ENCODE measurements around the gene LSAMP. TPM values are rescaled to one million over a fixed set of nuclear protein-coding genes. Genes with fewer than 3 reads are reported as not detected.

The LSAMP gene
- total RNA-seq, 1 donor from 2014 or later = 3.7 TPM

GRCh38 chr3:115977866-115978265 lies 467.4 kb downstream of the LSAMP start:
- Histone ChIP-seq H3K27me3 (ENCODE audit: control insufficient read depth in 3 of 3, insufficient read depth in 3 of 3, low read length in 3 of 3) (no peaks in the 10 kb centered on the region), H3K36me3 (ENCODE audit: control insufficient read depth in 3 of 3, insufficient read depth in 3 of 3, low read length in 3 of 3) (no peaks in the 10 kb centered on the region), H3K27ac (ENCODE audit: low read depth, low read length) (no peak overlapping the region), H3K4me1 (ENCODE audit: control insufficient read depth in 3 of 3, insufficient read depth in 3 of 3, low read length in 3 of 3) (no peaks in the 10 kb centered on the region), H3K9ac (ENCODE audit: low read depth in 1 of 3, low read length in 3 of 3) (no peak overlapping the region), H3K9me3 (ENCODE audit: control insufficient read depth in 3 of 3, low read length in 3 of 3) (no peaks in the 10 kb centered on the region), H3K4me3 (ENCODE audit: low read length in 3 of 3) (no peak overlapping the region)

DNA sequence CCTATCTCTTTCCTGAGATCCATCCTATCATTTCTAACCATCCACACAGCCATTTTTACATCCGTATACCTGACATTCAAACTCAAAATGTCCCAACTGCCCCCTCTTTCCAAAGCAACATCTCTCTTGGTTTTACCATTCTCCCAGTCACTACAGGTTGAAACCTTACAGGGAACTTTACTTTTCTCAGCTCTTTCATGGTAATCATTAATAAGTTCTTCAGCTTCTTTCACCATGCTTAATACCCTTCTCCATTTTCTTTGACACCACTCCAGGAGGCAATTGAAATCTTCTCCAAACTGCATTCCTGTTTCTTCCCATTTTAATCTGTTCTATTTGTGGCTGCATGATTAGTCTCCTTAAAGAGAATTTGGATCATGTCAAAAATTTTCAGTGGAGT lies 469.5 kb downstream of the LSAMP start:
- no peaks in the 10 kb centered on the region for H3K9me3 ChIP-seq (ENCODE audit: control insufficient read depth in 3 of 3, low read length in 3 of 3)
- H3K36me3 ChIP-seq (ENCODE audit: control insufficient read depth in 3 of 3, insufficient read depth in 3 of 3, low read length in 3 of 3) = no peaks in the 10 kb centered on the region
- no peak overlapping the region for H3K4me3 ChIP-seq (ENCODE audit: low read length in 3 of 3)

GRCh38 chr3:115975353-115975752 lies 469.9 kb downstream of the LSAMP start:
- H3K4me1 ChIP-seq (ENCODE audit: control insufficient read depth in 3 of 3, insufficient read depth in 3 of 3, low read length in 3 of 3) = no peaks in the 10 kb centered on the region
- no peaks in the 10 kb centered on the region for H3K9me3 ChIP-seq (ENCODE audit: control insufficient read depth in 3 of 3, low read length in 3 of 3)
- no peak overlapping the region for H3K4me3 ChIP-seq (ENCODE audit: low read length in 3 of 3)
- H3K27ac ChIP-seq (ENCODE audit: low read depth, low read length) = no peak overlapping the region
- H3K36me3 ChIP-seq (ENCODE audit: control insufficient read depth in 3 of 3, insufficient read depth in 3 of 3, low read length in 3 of 3) = no peaks in the 10 kb centered on the region
- no peaks in the 10 kb centered on the region for H3K27me3 ChIP-seq (ENCODE audit: control insufficient read depth in 3 of 3, insufficient read depth in 3 of 3, low read length in 3 of 3)
- H3K9ac ChIP-seq (ENCODE audit: low read depth in 1 of 3, low read length in 3 of 3) = no peak overlapping the region

More for the DNA sequence above, 469.5 kb downstream of the LSAMP start:
- no peak overlapping the region for H3K27ac ChIP-seq (ENCODE audit: low read depth, low read length)
- H3K4me1 ChIP-seq (ENCODE audit: control insufficient read depth in 3 of 3, insufficient read depth in 3 of 3, low read length in 3 of 3) = no peaks in the 10 kb centered on the region
- no peaks in the 10 kb centered on the region for H3K27me3 ChIP-seq (ENCODE audit: control insufficient read depth in 3 of 3, insufficient read depth in 3 of 3, low read length in 3 of 3)
- no peak overlapping the region for H3K9ac ChIP-seq (ENCODE audit: low read depth in 1 of 3, low read length in 3 of 3)

DNA sequence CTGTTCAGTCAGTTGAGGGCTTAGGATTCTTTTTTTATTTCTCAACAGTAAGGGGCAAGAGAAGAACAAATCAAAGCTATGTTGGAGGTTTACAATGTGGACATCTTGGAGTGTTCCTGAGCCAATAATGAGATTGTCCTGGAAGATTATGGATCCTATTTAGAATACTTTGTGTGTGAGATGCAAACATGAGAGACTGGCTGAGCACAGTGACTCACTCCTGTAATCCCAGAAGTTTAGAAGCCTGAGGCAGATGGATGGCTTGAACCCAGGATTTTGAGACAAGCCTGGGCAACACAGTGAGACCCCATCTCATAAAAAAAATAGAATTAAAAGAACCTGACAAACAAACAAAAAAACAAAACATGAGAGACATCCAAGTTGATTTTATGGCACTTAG lies 470.3 kb downstream of the LSAMP start:
- Histone ChIP-seq H3K36me3 (ENCODE audit: control insufficient read depth in 3 of 3, insufficient read depth in 3 of 3, low read length in 3 of 3) (no peaks in the 10 kb centered on the region), H3K9ac (ENCODE audit: low read depth in 1 of 3, low read length in 3 of 3) (no peak overlapping the region), H3K4me1 (ENCODE audit: control insufficient read depth in 3 of 3, insufficient read depth in 3 of 3, low read length in 3 of 3) (no peaks in the 10 kb centered on the region), H3K27ac (ENCODE audit: low read depth, low read length) (no peak overlapping the region), H3K27me3 (ENCODE audit: control insufficient read depth in 3 of 3, insufficient read depth in 3 of 3, low read length in 3 of 3) (no peaks in the 10 kb centered on the region), H3K9me3 (ENCODE audit: control insufficient read depth in 3 of 3, low read length in 3 of 3) (no peaks in the 10 kb centered on the region), H3K4me3 (ENCODE audit: low read length in 3 of 3) (no peak overlapping the region)

- H3K4me1 ChIP-seq (ENCODE audit: control insufficient read depth in 3 of 3, insufficient read depth in 3 of 3, low read length in 3 of 3) = no peaks in the 10 kb centered on the region
- H3K9ac ChIP-seq (ENCODE audit: low read depth in 1 of 3, low read length in 3 of 3) = no peak overlapping the region
- no peaks in the 10 kb centered on the region for H3K36me3 ChIP-seq (ENCODE audit: control insufficient read depth in 3 of 3, insufficient read depth in 3 of 3, low read length in 3 of 3)
- H3K9me3 ChIP-seq (ENCODE audit: control insufficient read depth in 3 of 3, low read length in 3 of 3) = no peaks in the 10 kb centered on the region
- H3K4me3 ChIP-seq (ENCODE audit: low read length in 3 of 3) = no peak overlapping the region
- H3K27me3 ChIP-seq (ENCODE audit: control insufficient read depth in 3 of 3, insufficient read depth in 3 of 3, low read length in 3 of 3) = no peaks in the 10 kb centered on the region
- H3K27ac ChIP-seq (ENCODE audit: low read depth, low read length) = no peak overlapping the region
These were observed 476.4 kb downstream of the LSAMP start for GRCh38 chr3:115968871-115969270.

DNA sequence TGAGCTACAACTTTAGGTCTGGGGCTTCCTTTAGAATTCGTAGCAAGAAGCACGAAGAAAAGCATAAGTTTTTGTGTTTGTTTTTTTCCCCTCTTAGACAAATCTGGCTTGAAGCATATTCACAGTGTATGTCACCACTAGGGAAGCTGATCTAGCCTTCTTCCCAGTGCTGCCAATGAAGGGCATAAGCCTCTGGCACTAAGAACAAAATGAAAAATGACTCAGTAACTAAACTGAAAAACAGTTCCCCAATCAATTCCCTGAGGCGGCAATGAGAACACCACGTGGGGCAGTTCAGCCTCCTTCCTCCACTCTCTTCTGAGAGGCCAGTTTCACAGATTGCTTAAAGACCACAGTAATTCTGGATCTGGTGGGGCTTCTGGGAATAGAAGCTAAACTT lies 483.9 kb downstream of the LSAMP start:
- Histone ChIP-seq H3K27ac (ENCODE audit: low read depth, low read length) (no peak overlapping the region), H3K27me3 (ENCODE audit: control insufficient read depth in 3 of 3, insufficient read depth in 3 of 3, low read length in 3 of 3) (no peaks in the 10 kb centered on the region), H3K9me3 (ENCODE audit: control insufficient read depth in 3 of 3, low read length in 3 of 3) (no peaks in the 10 kb centered on the region), H3K4me3 (ENCODE audit: low read length in 3 of 3) (no peak overlapping the region), H3K36me3 (ENCODE audit: control insufficient read depth in 3 of 3, insufficient read depth in 3 of 3, low read length in 3 of 3) (no peaks in the 10 kb centered on the region), H3K9ac (ENCODE audit: low read depth in 1 of 3, low read length in 3 of 3) (no peak overlapping the region), H3K4me1 (ENCODE audit: control insufficient read depth in 3 of 3, insufficient read depth in 3 of 3, low read length in 3 of 3) (no peaks in the 10 kb centered on the region)

- H3K4me1 ChIP-seq (ENCODE audit: control insufficient read depth in 3 of 3, insufficient read depth in 3 of 3, low read length in 3 of 3) = no peaks in the 10 kb centered on the region
These were observed 484.5 kb downstream of the LSAMP start for GRCh38 chr3:115960799-115961198.

GRCh38 chr3:115958526-115958925 lies 486.8 kb downstream of the LSAMP start:
- Histone ChIP-seq H3K9me3 (ENCODE audit: control insufficient read depth in 3 of 3, low read length in 3 of 3) (no peaks in the 10 kb centered on the region), H3K4me3 (ENCODE audit: low read length in 3 of 3) (no peak overlapping the region), H3K9ac (ENCODE audit: low read depth in 1 of 3, low read length in 3 of 3) (no peak overlapping the region), H3K27me3 (ENCODE audit: control insufficient read depth in 3 of 3, insufficient read depth in 3 of 3, low read length in 3 of 3) (no peaks in the 10 kb centered on the region), H3K4me1 (ENCODE audit: control insufficient read depth in 3 of 3, insufficient read depth in 3 of 3, low read length in 3 of 3) (no peaks in the 10 kb centered on the region), H3K36me3 (ENCODE audit: control insufficient read depth in 3 of 3, insufficient read depth in 3 of 3, low read length in 3 of 3) (no peaks in the 10 kb centered on the region), H3K27ac (ENCODE audit: low read depth, low read length) (no peak overlapping the region)

More at GRCh38 chr3:115960799-115961198, 484.5 kb downstream of the LSAMP start:
- Histone ChIP-seq H3K27me3 (ENCODE audit: control insufficient read depth in 3 of 3, insufficient read depth in 3 of 3, low read length in 3 of 3) (no peaks in the 10 kb centered on the region), H3K9ac (ENCODE audit: low read depth in 1 of 3, low read length in 3 of 3) (no peak overlapping the region), H3K36me3 (ENCODE audit: control insufficient read depth in 3 of 3, insufficient read depth in 3 of 3, low read length in 3 of 3) (no peaks in the 10 kb centered on the region), H3K9me3 (ENCODE audit: control insufficient read depth in 3 of 3, low read length in 3 of 3) (no peaks in the 10 kb centered on the region), H3K4me3 (ENCODE audit: low read length in 3 of 3) (no peak overlapping the region), H3K27ac (ENCODE audit: low read depth, low read length) (no peak overlapping the region)

GRCh38 chr3:115947325-115947724 lies 498.0 kb downstream of the LSAMP start:
- H3K4me1 ChIP-seq (ENCODE audit: control insufficient read depth in 3 of 3, insufficient read depth in 3 of 3, low read length in 3 of 3) = no peaks in the 10 kb centered on the region
- no peaks in the 10 kb centered on the region for H3K36me3 ChIP-seq (ENCODE audit: control insufficient read depth in 3 of 3, insufficient read depth in 3 of 3, low read length in 3 of 3)
- H3K9me3 ChIP-seq (ENCODE audit: control insufficient read depth in 3 of 3, low read length in 3 of 3) = no peaks in the 10 kb centered on the region
- no peak overlapping the region for H3K9ac ChIP-seq (ENCODE audit: low read depth in 1 of 3, low read length in 3 of 3)
- H3K27ac ChIP-seq (ENCODE audit: low read depth, low read length) = no peak overlapping the region
- no peaks in the 10 kb centered on the region for H3K27me3 ChIP-seq (ENCODE audit: control insufficient read depth in 3 of 3, insufficient read depth in 3 of 3, low read length in 3 of 3)
- no peak overlapping the region for H3K4me3 ChIP-seq (ENCODE audit: low read length in 3 of 3)

GRCh38 chr3:115943579-115943978 lies 501.7 kb downstream of the LSAMP start:
- H3K4me1 ChIP-seq (ENCODE audit: control insufficient read depth in 3 of 3, insufficient read depth in 3 of 3, low read length in 3 of 3) = no peaks in the 10 kb centered on the region
- H3K4me3 ChIP-seq (ENCODE audit: low read length in 3 of 3) = no peak overlapping the region
- H3K9ac ChIP-seq (ENCODE audit: low read depth in 1 of 3, low read length in 3 of 3) = no peak overlapping the region
- no peaks in the 10 kb centered on the region for H3K9me3 ChIP-seq (ENCODE audit: control insufficient read depth in 3 of 3, low read length in 3 of 3)
- H3K36me3 ChIP-seq (ENCODE audit: control insufficient read depth in 3 of 3, insufficient read depth in 3 of 3, low read length in 3 of 3) = no peaks in the 10 kb centered on the region
- no peaks in the 10 kb centered on the region for H3K27me3 ChIP-seq (ENCODE audit: control insufficient read depth in 3 of 3, insufficient read depth in 3 of 3, low read length in 3 of 3)
- H3K27ac ChIP-seq (ENCODE audit: low read depth, low read length) = no peak overlapping the region

DNA sequence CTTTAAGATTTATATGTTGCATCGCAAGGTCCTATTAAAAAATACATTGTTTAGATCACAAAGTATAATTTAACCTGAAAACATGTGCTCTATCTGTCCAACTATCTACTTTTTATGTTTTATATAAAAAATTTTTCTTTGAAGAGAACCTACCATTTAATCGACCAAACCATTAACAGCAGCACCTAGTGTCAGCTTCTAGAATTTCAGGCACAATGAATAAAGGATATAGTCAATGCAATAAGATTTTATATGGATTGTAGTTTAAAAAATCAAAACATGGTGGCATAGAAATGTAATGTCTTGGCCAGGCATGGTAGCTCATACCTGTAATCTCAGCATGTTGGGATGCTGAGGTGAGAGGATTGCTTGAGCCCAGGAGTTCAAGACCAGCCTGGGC lies 508.2 kb downstream of the LSAMP start:
- no peak overlapping the region for H3K9ac ChIP-seq (ENCODE audit: low read depth in 1 of 3, low read length in 3 of 3)
- H3K9me3 ChIP-seq (ENCODE audit: control insufficient read depth in 3 of 3, low read length in 3 of 3) = no peaks in the 10 kb centered on the region
- no peaks in the 10 kb centered on the region for H3K4me1 ChIP-seq (ENCODE audit: control insufficient read depth in 3 of 3, insufficient read depth in 3 of 3, low read length in 3 of 3)
- H3K4me3 ChIP-seq (ENCODE audit: low read length in 3 of 3) = no peak overlapping the region
- H3K27ac ChIP-seq (ENCODE audit: low read depth, low read length) = no peak overlapping the region
- no peaks in the 10 kb centered on the region for H3K27me3 ChIP-seq (ENCODE audit: control insufficient read depth in 3 of 3, insufficient read depth in 3 of 3, low read length in 3 of 3)
- H3K36me3 ChIP-seq (ENCODE audit: control insufficient read depth in 3 of 3, insufficient read depth in 3 of 3, low read length in 3 of 3) = no peaks in the 10 kb centered on the region
